ENCODE data around the gene MKNK2.
"Not testable (repeated sequence)": the region's sequence is repeated elsewhere in the genome, so short reads cannot be mapped to it uniquely, and the experiment has no call there.

MKNK2 gene

GRCh38 chr19:1989513-1990229 lies 61.4 kb downstream of the MKNK2 start:
- no peak for DNase-seq

GRCh38 chr19:1988464-1988863 lies 62.6 kb downstream of the MKNK2 start:
- DNase-seq, result not testable (repeated sequence)
